ENCODE measurements around the gene HAO2.

The HAO2 gene

GRCh38 chr1:119442756-119443155, 74.2 kb downstream of the HAO2 start:
- DNase-seq: no peak
